SK-N-SH (cell line): Measurements from ENCODE around the gene SLC31A1. TPM values are rescaled to one million over a fixed set of nuclear protein-coding genes. Genes with fewer than 3 reads are reported as not detected.

ENCODE experiments used
- CTCF ChIA-PET: fragments of 300-600, 350-600 bp; formaldehyde crosslinking; extraction: SDS; loops from one replicate; lab custom pipeline; 2021; lab: Yijun Ruan, JAX
- POLR2A ChIA-PET: fragments of 350-600 bp; sonication (Branson Sonifier 250); formaldehyde crosslinking; extraction: SDS; loops from one replicate; lab custom pipeline; 2020; ENCODE audit warnings: antibody characterized with exemption, inconsistent platforms; lab: Yijun Ruan, JAX
- DNase-seq: peaks from one replicate; pipeline ENCODE4 v3.0.0; 2012
- H2AFZ ChIP-seq: fragments of 200-600 bp; sonication (generic); 2 replicates; pipeline ENCODE4 v1.8.1; 2016; ENCODE audit warnings: antibody characterized with exemption, mild to moderate bottlenecking, low read depth
- H3F3A ChIP-seq: fragments of 200-600 bp; sonication (generic); replicated peaks from 2 replicates; pipeline ENCODE3; 2016; ENCODE audit warnings: antibody characterized with exemption, mild to moderate bottlenecking; ENCODE audit not compliant: insufficient read depth
- H3K27ac ChIP-seq, 2 experiments: fragments of 200-500 bp in 1 of 2; fragments of 200-600 bp in 1 of 2; sonication (Bioruptor generic) in 1 of 2; sonication (generic), shearing (Covaris generic) in 1 of 2; 2 replicates each; pipeline versions ENCODE4 v1.5.1 to v1.6.1; 2014 to 2016; ENCODE audit warnings: low read depth in 2 of 2, inconsistent platforms in 1 of 2, low read length in 1 of 2, mild to moderate bottlenecking in 1 of 2, mixed read lengths in 1 of 2
- H3K27me3 ChIP-seq: fragments of 200-600 bp; sonication (generic), shearing (Covaris generic); 2 replicates; pipeline ENCODE4 v1.6.1; 2016; ENCODE audit warnings: mixed run types; ENCODE audit not compliant: insufficient read depth
- H3K36me3 ChIP-seq, 2 experiments: fragments of 200-500 bp in 1 of 2; fragments of 200-600 bp in 1 of 2; sonication (Bioruptor generic) in 1 of 2; sonication (generic) in 1 of 2; replicated peaks in 1 of 2; 2 replicates each; pipeline versions ENCODE3 to v1.5.1; 2014 to 2016; ENCODE audit warnings: low read length in 1 of 2, mild to moderate bottlenecking in 1 of 2; ENCODE audit not compliant: insufficient read depth in 2 of 2, control insufficient read depth in 1 of 2
- H3K4me1 ChIP-seq, 2 experiments: fragments of 200-500 bp in 1 of 2; fragments of 200-600 bp in 1 of 2; sonication (Bioruptor generic) in 1 of 2; sonication (generic), shearing (Covaris generic) in 1 of 2; 2 replicates each; pipeline versions ENCODE4 v1.5.1 to v1.6.1; 2014 to 2016; ENCODE audit warnings: low read depth in 1 of 2, low read length in 1 of 2, mixed run types in 1 of 2; ENCODE audit not compliant: insufficient read depth in 2 of 2, control insufficient read depth in 1 of 2
- H3K4me2 ChIP-seq: fragments of 200-600 bp; sonication (generic), shearing (Covaris generic); 2 replicates; pipeline ENCODE4 v1.6.1; 2017; ENCODE audit warnings: mixed run types
- H3K4me3 ChIP-seq, 2 experiments: fragments of 200-500 bp in 1 of 2; fragments of 200-600 bp in 1 of 2; sonication (Bioruptor generic) in 1 of 2; sonication (generic), shearing (Covaris generic) in 1 of 2; 2 replicates each; pipeline versions ENCODE4 v1.5.1 to v1.8.1; 2014 to 2016; ENCODE audit warnings: low read depth in 2 of 2, inconsistent platforms in 1 of 2, low read length in 1 of 2, mild to moderate bottlenecking in 1 of 2, mixed read lengths in 1 of 2, moderate library complexity in 1 of 2
- H3K79me2 ChIP-seq: fragments of 200-600 bp; sonication (generic); 2 replicates; pipeline ENCODE4 v1.8.1; 2017; ENCODE audit warnings: mild to moderate bottlenecking; ENCODE audit not compliant: insufficient read depth
- H3K9ac ChIP-seq: fragments of 200-600 bp; sonication (generic); 2 replicates; pipeline ENCODE4 v1.6.1; 2017; ENCODE audit warnings: mixed run types
- H3K9me2 ChIP-seq: fragments of 200-600 bp; sonication (generic); 2 replicates; pipeline ENCODE4 v1.6.1; 2017; ENCODE audit warnings: mixed run types
- H3K9me3 ChIP-seq: fragments of 200-600 bp; sonication (generic); 2 replicates; pipeline ENCODE4 v1.6.1; 2017; ENCODE audit warnings: mixed run types, mild to moderate bottlenecking, moderate library complexity
- H4K20me1 ChIP-seq: fragments of 200-600 bp; sonication (generic); 2 replicates; pipeline ENCODE4 v1.6.1; 2017; ENCODE audit warnings: mild to moderate bottlenecking, mixed run types; ENCODE audit not compliant: insufficient read depth
- EP300 ChIP-seq, 2 experiments: IDR thresholded peaks; 2 replicates each; pipeline versions ENCODE4 v1.4.0 to v1.6.1; 2012; ENCODE audit warnings: borderline replicate concordance in 1 of 2, low read depth in 1 of 2, low read length in 1 of 2
- GABPA ChIP-seq: IDR thresholded peaks from 2 replicates; pipeline ENCODE4 v1.4.0; 2012; ENCODE audit warnings: low read depth, mild to moderate bottlenecking
- MEF2A ChIP-seq: IDR thresholded peaks from 2 replicates; pipeline ENCODE4 v1.4.0; 2012; ENCODE audit warnings: low read depth, borderline replicate concordance
- NFIC ChIP-seq: IDR thresholded peaks from 2 replicates; pipeline ENCODE4 v1.4.0; 2012; ENCODE audit warnings: borderline replicate concordance
- NRF1 ChIP-seq: IDR thresholded peaks from 2 replicates; pipeline ENCODE4 v1.6.1; 2012; ENCODE audit warnings: low read depth, mild to moderate bottlenecking, low read length
- RAD21 ChIP-seq: IDR thresholded peaks from 2 replicates; pipeline ENCODE4 v1.6.1; 2012; ENCODE audit warnings: mild to moderate bottlenecking, low read length
- RCOR1 ChIP-seq: fragments of 150-350 bp; IDR thresholded peaks from 2 replicates; pipeline ENCODE4 v1.6.1; 2017; ENCODE audit warnings: antibody characterized with exemption, low read length
- SIN3A ChIP-seq: IDR thresholded peaks from 2 replicates; pipeline ENCODE4 v1.6.1; 2012; ENCODE audit warnings: low read depth, mild to moderate bottlenecking, low read length, moderate library complexity, borderline replicate concordance
- TAF1 ChIP-seq: IDR thresholded peaks from 2 replicates; pipeline ENCODE4 v1.6.1; 2012; ENCODE audit warnings: low read depth, mild to moderate bottlenecking, low read length, moderate library complexity, borderline replicate concordance
- YY1 ChIP-seq: IDR thresholded peaks from 2 replicates; pipeline ENCODE4 v1.4.0; 2012; ENCODE audit warnings: low read depth, mild to moderate bottlenecking
- ZBTB33 ChIP-seq: IDR thresholded peaks from 2 replicates; pipeline ENCODE4 v1.4.0; 2012; ENCODE audit warnings: low read depth, borderline replicate concordance
- WGBS: methylation state at CpG from one replicate; pipeline ENCODE4 v1.1.6; 2017; ENCODE audit warnings: low lambda C conversion rate; 5-methylcytosine and 5-hydroxymethylcytosine counted together
- polyA plus RNA-seq, 3 experiments: library from polyadenylated mRNA; depleted of rRNA; stranded (reverse); fragments of >200 nt; gene quantifications; 2 replicates each; pipeline ENCODE4 v1.2.3, GENCODE V29; 2012
- TF ChIP-seq, protein P1 (sequence below): IDR thresholded peaks from 2 replicates; pipeline ENCODE4; 2012
- TF ChIP-seq, protein P2 (sequence below): IDR thresholded peaks from 2 replicates; pipeline ENCODE4 v1.6.1; 2012; ENCODE audit warnings: mild to moderate bottlenecking, low read depth, low read length, moderate library complexity

The SLC31A1 gene
- polyA plus RNA-seq, 1 of the 3 experiments (the other 2 are of a cell fraction): 7.7 TPM

DNA sequence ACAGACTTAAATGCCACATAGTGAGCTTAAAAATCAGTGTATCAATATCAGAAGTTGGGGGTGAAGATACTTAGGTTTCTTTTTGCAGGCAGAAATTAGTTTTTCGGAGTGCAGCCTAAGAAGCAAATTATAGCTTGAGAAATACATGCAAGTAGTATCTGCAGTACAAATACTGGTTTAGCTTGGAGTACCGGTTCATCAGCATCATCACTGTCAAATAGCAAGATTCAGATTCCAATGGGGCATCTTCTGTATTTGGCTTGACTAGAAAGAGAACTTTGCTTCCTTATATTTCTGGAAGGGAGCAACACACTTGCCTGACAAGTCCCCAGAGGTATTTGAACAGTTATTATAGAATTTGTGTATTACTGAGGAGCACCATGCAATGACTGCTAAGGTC lies 19.8 kb downstream of the SLC31A1 start:
- CTCF ChIA-PET: no interaction called here
- Histone ChIP-seq H3K36me3 (no peaks in the 10 kb centered on the region), H3K9ac (no peak overlapping the region), H3K9me3 (no peaks in the 10 kb centered on the region), H3K27ac (no peak overlapping the region), H3K9me2 (no peaks in the 10 kb centered on the region), H3K27me3 (no peaks in the 10 kb centered on the region), H3K4me2 (no peak overlapping the region), H4K20me1 (no peaks in the 10 kb centered on the region), H3K4me3 (no peak overlapping the region), H3K4me1 (peaks cover 0 to 6% of the 10 kb centered on the region in 2 experiments; a peak in 3 of 4 replicates), H3F3A (no peaks in the 10 kb centered on the region), H3K79me2 (0 out of 2 replicates have a peak, but pooled peaks cover 3% of the 10 kb centered on the region), H2AFZ (no peak overlapping the region)
- DNase-seq: no peak
- POLR2A ChIA-PET: no interaction called here
- WGBS: 100% methylated on average over 2 of the region's 2 CpGs
- no peak for TF ChIP-seq EP300 (IDR thresholded peaks at IDR 0.05; ENCODE audit: borderline replicate concordance in 1 of 2, low read depth in 1 of 2, low read length in 1 of 2)
- TF ChIP-seq NRF1: no peak
- no peak for TF ChIP-seq ZBTB33
- TF ChIP-seq TAF1: no peak
- TF ChIP-seq YY1: no peak
- no peak for TF ChIP-seq RCOR1
- TF ChIP-seq GABPA: no peak
- TF ChIP-seq, protein P1, sequence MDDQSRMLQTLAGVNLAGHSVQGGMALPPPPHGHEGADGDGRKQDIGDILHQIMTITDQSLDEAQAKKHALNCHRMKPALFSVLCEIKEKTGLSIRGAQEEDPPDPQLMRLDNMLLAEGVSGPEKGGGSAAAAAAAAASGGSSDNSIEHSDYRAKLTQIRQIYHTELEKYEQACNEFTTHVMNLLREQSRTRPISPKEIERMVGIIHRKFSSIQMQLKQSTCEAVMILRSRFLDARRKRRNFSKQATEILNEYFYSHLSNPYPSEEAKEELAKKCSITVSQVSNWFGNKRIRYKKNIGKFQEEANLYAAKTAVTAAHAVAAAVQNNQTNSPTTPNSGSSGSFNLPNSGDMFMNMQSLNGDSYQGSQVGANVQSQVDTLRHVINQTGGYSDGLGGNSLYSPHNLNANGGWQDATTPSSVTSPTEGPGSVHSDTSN: no peak
- no peak for TF ChIP-seq RAD21
- no peak for TF ChIP-seq SIN3A
- TF ChIP-seq, protein P2, sequence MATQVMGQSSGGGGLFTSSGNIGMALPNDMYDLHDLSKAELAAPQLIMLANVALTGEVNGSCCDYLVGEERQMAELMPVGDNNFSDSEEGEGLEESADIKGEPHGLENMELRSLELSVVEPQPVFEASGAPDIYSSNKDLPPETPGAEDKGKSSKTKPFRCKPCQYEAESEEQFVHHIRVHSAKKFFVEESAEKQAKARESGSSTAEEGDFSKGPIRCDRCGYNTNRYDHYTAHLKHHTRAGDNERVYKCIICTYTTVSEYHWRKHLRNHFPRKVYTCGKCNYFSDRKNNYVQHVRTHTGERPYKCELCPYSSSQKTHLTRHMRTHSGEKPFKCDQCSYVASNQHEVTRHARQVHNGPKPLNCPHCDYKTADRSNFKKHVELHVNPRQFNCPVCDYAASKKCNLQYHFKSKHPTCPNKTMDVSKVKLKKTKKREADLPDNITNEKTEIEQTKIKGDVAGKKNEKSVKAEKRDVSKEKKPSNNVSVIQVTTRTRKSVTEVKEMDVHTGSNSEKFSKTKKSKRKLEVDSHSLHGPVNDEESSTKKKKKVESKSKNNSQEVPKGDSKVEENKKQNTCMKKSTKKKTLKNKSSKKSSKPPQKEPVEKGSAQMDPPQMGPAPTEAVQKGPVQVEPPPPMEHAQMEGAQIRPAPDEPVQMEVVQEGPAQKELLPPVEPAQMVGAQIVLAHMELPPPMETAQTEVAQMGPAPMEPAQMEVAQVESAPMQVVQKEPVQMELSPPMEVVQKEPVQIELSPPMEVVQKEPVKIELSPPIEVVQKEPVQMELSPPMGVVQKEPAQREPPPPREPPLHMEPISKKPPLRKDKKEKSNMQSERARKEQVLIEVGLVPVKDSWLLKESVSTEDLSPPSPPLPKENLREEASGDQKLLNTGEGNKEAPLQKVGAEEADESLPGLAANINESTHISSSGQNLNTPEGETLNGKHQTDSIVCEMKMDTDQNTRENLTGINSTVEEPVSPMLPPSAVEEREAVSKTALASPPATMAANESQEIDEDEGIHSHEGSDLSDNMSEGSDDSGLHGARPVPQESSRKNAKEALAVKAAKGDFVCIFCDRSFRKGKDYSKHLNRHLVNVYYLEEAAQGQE: no peak
- no peak for TF ChIP-seq NFIC
- TF ChIP-seq MEF2A: no peak
